Body of pancreas (tissue), 4 donors: ENCODE results near the gene FBXL7. TPM values are rescaled to one million over a fixed set of nuclear protein-coding genes. Genes with fewer than 3 reads are reported as not detected.

Source experiments
- ATAC-seq: fragments of 150-250 bp; one replicate; pipeline ENCODE4 v1.9.1; 2016
- DNase-seq, 4 donors: peaks; one replicate each; pipeline ENCODE4 v3.0.0-alpha.2; 2019
- H3K27ac ChIP-seq, 4 donors: fragments of 200-600 bp; sonication (generic); 1 replicate in 3 of 4; 2 replicates in 1 of 4; pipeline versions ENCODE4 v1.5.1 to v1.6.1; 2016 to 2019; ENCODE audit warnings: mild to moderate bottlenecking in 1 of 4, mixed read lengths in 1 of 4, moderate library complexity in 1 of 4
- H3K27me3 ChIP-seq, 2 donors: fragments of 200-600 bp; sonication (generic); one replicate each; pipeline ENCODE4 v1.6.0; 2016; ENCODE audit warnings: mild to moderate bottlenecking in 1 of 2
- H3K36me3 ChIP-seq, 2 donors: fragments of 200-600 bp; sonication (generic); replicated peaks in 1 of 2; 2 replicates each; pipeline ENCODE4 v1.5.1; 2016; ENCODE audit warnings: low read depth in 2 of 2; ENCODE audit not compliant: insufficient read depth in 1 of 2
- H3K4me1 ChIP-seq: fragments of 200-600 bp; sonication (generic); one replicate; pipeline ENCODE4 v1.6.0; 2016
- H3K4me3 ChIP-seq, 2 donors: fragments of 200-600 bp; sonication (generic); 1 replicate in 1 of 2; 2 replicates in 1 of 2; pipeline ENCODE4 v1.5.1; 2016 to 2019
- H3K9me3 ChIP-seq, 3 donors: fragments of 200-600 bp; sonication (generic); 1 replicate in 2 of 3; 2 replicates in 1 of 3; pipeline ENCODE4 v1.5.1; 2016
- CTCF ChIP-seq, 7 experiments: fragments of 450-650 bp in 4 of 7; fragments of 200-600 bp in 3 of 7; sonication (generic) in 3 of 7; IDR thresholded peaks; one replicate each; pipeline ENCODE4 v1.5.1; 2016 to 2019; ENCODE audit warnings: antibody characterized with exemption in 7 of 7
- POLR2A ChIP-seq, 3 donors: fragments of 450-650 bp; IDR thresholded peaks; one replicate each; pipeline ENCODE4 v1.6.1; 2016; ENCODE audit warnings: antibody characterized with exemption in 3 of 3, mild to moderate bottlenecking in 2 of 3
- WGBS, 2 donors: methylation state at CpG; one replicate each; pipeline ENCODE4 v1.1.5; 2017; 5-methylcytosine and 5-hydroxymethylcytosine counted together
- intact Hi-C: fragments of 100-400 bp; cut with DNase I; formaldehyde crosslinking; loops from one replicate; pipeline ENCODE4 v1.15.1; 2023
- total RNA-seq, 2 donors: library from RNA; depleted of rRNA; stranded (reverse); fragments of >200 nt; gene quantifications; one replicate each; pipeline ENCODE4 v1.1.0, GENCODE V29; 2016

The FBXL7 gene
- total RNA-seq, 2 donors from 2014 or later, result 3.1 to 4.0 TPM

- TF ChIP-seq CTCF (IDR thresholded peaks at IDR 0.05) (no peak), POLR2A (IDR thresholded peaks at IDR 0.05) (no peak)
- DNase-seq, result no peak
- Histone ChIP-seq H3K4me3 (no peak overlapping the region), H3K36me3 (no peaks in the 10 kb centered on the region), H3K4me1 (no peaks in the 10 kb centered on the region), H3K27ac (no peak overlapping the region), H3K27me3 (no peaks in the 10 kb centered on the region), H3K9me3 (no peaks in the 10 kb centered on the region)
- no peak for ATAC-seq
- intact Hi-C loops, result no loop called here
- WGBS, 2 donors, result 65 to 86% methylated on average over 2 of the region's 2 CpGs
These were observed 111.0 kb downstream of the FBXL7 start for GRCh38 chr5:15611008-15611407.

- DNase-seq, result no peak
- H3K9me3 ChIP-seq, result no peaks in the 10 kb centered on the region
- H3K36me3 ChIP-seq, result no peaks in the 10 kb centered on the region
- TF ChIP-seq POLR2A (IDR thresholded peaks at IDR 0.05) (no peak), CTCF (IDR thresholded peaks at IDR 0.05) (no peak)
- H3K27me3 ChIP-seq, result no peaks in the 10 kb centered on the region
- WGBS, 2 donors, result 22 to 39% methylated on average over 1 of the region's 1 CpG
- no peak overlapping the region for H3K4me3 ChIP-seq
- intact Hi-C loops, result no loop called here
- no peaks in the 10 kb centered on the region for H3K4me1 ChIP-seq
- no peak for ATAC-seq
- H3K27ac ChIP-seq, result no peak overlapping the region
These were observed 113.1 kb downstream of the FBXL7 start for GRCh38 chr5:15612915-15613635.

GRCh38 chr5:15614679-15615078 lies 114.7 kb downstream of the FBXL7 start:
- TF ChIP-seq POLR2A (IDR thresholded peaks at IDR 0.05) (no peak), CTCF (IDR thresholded peaks at IDR 0.05) (no peak)
- Histone ChIP-seq H3K36me3 (no peaks in the 10 kb centered on the region), H3K9me3 (no peaks in the 10 kb centered on the region), H3K4me1 (no peaks in the 10 kb centered on the region), H3K27me3 (no peaks in the 10 kb centered on the region), H3K27ac (no peak overlapping the region), H3K4me3 (no peak overlapping the region)
- WGBS, 2 donors, result 66 to 74% methylated on average over 4 of the region's 4 CpGs
- DNase-seq, result no peak
- ATAC-seq, result no peak
- intact Hi-C loops, result no loop called here

- Histone ChIP-seq H3K36me3 (no peaks in the 10 kb centered on the region), H3K27me3 (no peaks in the 10 kb centered on the region), H3K27ac (no peak overlapping the region), H3K9me3 (no peaks in the 10 kb centered on the region), H3K4me1 (no peaks in the 10 kb centered on the region), H3K4me3 (no peak overlapping the region)
- ATAC-seq (no peak), DNase-seq (no peak)
- no peak for TF ChIP-seq CTCF (IDR thresholded peaks at IDR 0.05)
- TF ChIP-seq POLR2A (IDR thresholded peaks at IDR 0.05), result no peak
- WGBS, 2 donors, result 55 to 64% methylated on average over 6 of the region's 6 CpGs
- intact Hi-C loops, result no loop called here
These were observed 115.9 kb downstream of the FBXL7 start for GRCh38 chr5:15615859-15616258.

GRCh38 chr5:15618938-15619337 lies 119.0 kb downstream of the FBXL7 start:
- Histone ChIP-seq H3K9me3 (no peaks in the 10 kb centered on the region), H3K4me3 (no peak overlapping the region), H3K36me3 (no peaks in the 10 kb centered on the region), H3K27me3 (no peaks in the 10 kb centered on the region), H3K4me1 (no peaks in the 10 kb centered on the region), H3K27ac (no peak overlapping the region)
- ATAC-seq, result no peak
- WGBS, 2 donors, result 81 to 85% methylated on average over 10 of the region's 10 CpGs
- no peak for TF ChIP-seq CTCF (IDR thresholded peaks at IDR 0.05)
- TF ChIP-seq POLR2A (IDR thresholded peaks at IDR 0.05), result no peak
- intact Hi-C loops, result no loop called here
- no peak for DNase-seq
